GM12878 (cell line): ENCODE data around the gene KLHL1. TPM values are rescaled to one million over a fixed set of nuclear protein-coding genes. Genes with fewer than 3 reads are reported as not detected.

ENCODE experiments used
- ATAC-seq: fragments of 200-7000 bp; cut with Tn5 transposase; 3 replicates; pipeline ENCODE4 v1.9.1; 2020; ENCODE audit warnings: mild to moderate bottlenecking, moderate library complexity
- BruUV-seq: library from RNA; stranded (reverse); fragments of 400-500 nt; replicated peaks from 2 replicates; lab custom pipeline; 2021; lab: Mats Ljungman, UMichigan
- CTCF ChIA-PET: fragments of 300-600 bp; sonication (Branson Sonifier 250); formaldehyde crosslinking; extraction: SDS; loops from one replicate; lab custom pipeline; 2021; ENCODE audit warnings: inconsistent platforms; lab: Yijun Ruan, JAX
- POLR2A ChIA-PET: fragments of 350-600 bp; formaldehyde crosslinking; extraction: SDS; loops from one replicate; lab custom pipeline; 2021; ENCODE audit warnings: inconsistent platforms; lab: Charles Lee
- RAD21 ChIA-PET: fragments of 300-600 bp; sonication (Branson Sonifier 250); formaldehyde crosslinking; loops from one replicate; lab custom pipeline; 2023; ENCODE audit warnings: antibody characterized with exemption; ENCODE audit not compliant: unreplicated experiment; lab: Charles Lee
- SMC1A ChIA-PET: fragments of 300-600 bp; sonication (Branson Sonifier 250); formaldehyde crosslinking; loops from one replicate; lab custom pipeline; 2023; ENCODE audit not compliant: unreplicated experiment, uncharacterized antibody; lab: Charles Lee
- DNase-seq: peaks from one replicate; pipeline ENCODE4 v3.0.0-alpha.2; 2011; ENCODE audit warnings: low read depth, low spot score
- FAIRE-seq: peaks from 3 replicates; lab custom pipeline; 2011; peaks lifted over from hg19 to GRCh38; lab: Jason Lieb, UNC
- H2AFZ ChIP-seq: 2 replicates; pipeline ENCODE4 v1.6.0; 2011; ENCODE audit warnings: low read depth, low read length, control low read depth; ENCODE audit not compliant: control insufficient read depth
- H3K27ac ChIP-seq: 2 replicates; pipeline ENCODE4 v1.5.1; 2011; ENCODE audit warnings: control low read depth; ENCODE audit not compliant: control insufficient read depth, insufficient read depth
- H3K27me3 ChIP-seq, 2 experiments: replicated peaks in 1 of 2; 2 replicates each; pipeline versions ENCODE4 v1.6.0 to v1.6.1; 2011; ENCODE audit warnings: low read length in 1 of 2; ENCODE audit not compliant: control insufficient read depth in 2 of 2, insufficient read depth in 2 of 2
- H3K36me3 ChIP-seq, 2 experiments: 2 replicates each; pipeline ENCODE4 v1.5.1; 2011; ENCODE audit warnings: low read length in 1 of 2; ENCODE audit not compliant: control insufficient read depth in 2 of 2, insufficient read depth in 2 of 2
- H3K4me1 ChIP-seq: 2 replicates; pipeline ENCODE4 v1.6.1; 2011; ENCODE audit warnings: mild to moderate bottlenecking, low read length, moderate library complexity, mixed read lengths; ENCODE audit not compliant: control insufficient read depth, insufficient read depth
- H3K4me2 ChIP-seq: 2 replicates; pipeline ENCODE4 v1.6.0; 2011; ENCODE audit warnings: control low read depth; ENCODE audit not compliant: control insufficient read depth, insufficient read depth
- H3K4me3 ChIP-seq: fragments of 200-600 bp; sonication (generic); 2 replicates; pipeline ENCODE4 v1.5.1; 2016
- H3K79me2 ChIP-seq: 2 replicates; pipeline ENCODE4 v1.6.0; 2011; ENCODE audit warnings: low read length; ENCODE audit not compliant: control insufficient read depth, insufficient read depth
- H3K9ac ChIP-seq: 2 replicates; pipeline ENCODE4 v1.8.0; 2011; ENCODE audit warnings: low read length, control low read depth, mixed read lengths; ENCODE audit not compliant: control insufficient read depth, insufficient read depth
- H3K9me3 ChIP-seq: replicated peaks from 3 replicates; pipeline ENCODE4 v1.5.1; 2011; ENCODE audit warnings: mild to moderate bottlenecking, low read length; ENCODE audit not compliant: control insufficient read depth, insufficient read depth
- H4K20me1 ChIP-seq: 2 replicates; pipeline ENCODE4 v1.6.0; 2011; ENCODE audit not compliant: control insufficient read depth, insufficient read depth
- BHLHE40 ChIP-seq, 2 experiments: fragments of 450-650 bp in 1 of 2; IDR thresholded peaks; 2 replicates each; pipeline ENCODE4 v1.6.1; 2011 to 2017; ENCODE audit warnings: low read depth in 2 of 2, borderline replicate concordance in 1 of 2, improper control_type of control experiment in 1 of 2, low read length in 1 of 2, mild to moderate bottlenecking in 1 of 2
- EGR1 ChIP-seq, 2 experiments: IDR thresholded peaks; 1 replicate in 1 of 2; 2 replicates in 1 of 2; pipeline ENCODE4 v1.6.1; 2011 to 2012; ENCODE audit warnings: low read depth in 2 of 2, low read length in 2 of 2, borderline replicate concordance in 1 of 2, mild to moderate bottlenecking in 1 of 2, moderate library complexity in 1 of 2
- LARP7 ChIP-seq: fragments of 450-650 bp; IDR thresholded peaks from 2 replicates; pipeline ENCODE4 v1.6.1; 2017; ENCODE audit warnings: mild to moderate bottlenecking
- NFYA ChIP-seq: IDR thresholded peaks from 2 replicates; pipeline ENCODE4 v1.6.1; 2011; ENCODE audit warnings: low read depth, mild to moderate bottlenecking, low read length, improper control_type of control experiment, borderline replicate concordance
- POLR2A ChIP-seq: IDR thresholded peaks from 2 replicates; pipeline ENCODE4 v1.6.1; 2011; ENCODE audit warnings: low read depth, mild to moderate bottlenecking, low read length
- SPI1 ChIP-seq: IDR thresholded peaks from 2 replicates; pipeline ENCODE4 v1.6.1; 2011; ENCODE audit warnings: low read depth, mild to moderate bottlenecking, low read length, moderate library complexity, borderline replicate concordance; ENCODE audit not compliant: insufficient read depth
- SUPT20H ChIP-seq: IDR thresholded peaks from 2 replicates; pipeline ENCODE4 v1.6.1; 2011; ENCODE audit warnings: low read depth, mild to moderate bottlenecking, low read length, moderate library complexity, borderline replicate concordance; ENCODE audit not compliant: control insufficient read depth
- YBX1 ChIP-seq: fragments of 450-650 bp; IDR thresholded peaks from 2 replicates; pipeline ENCODE4 v1.6.1; 2016; ENCODE audit warnings: antibody characterized with exemption
- WGBS: methylation state at CpG from one replicate; pipeline ENCODE4 v1.1.6; 2016; ENCODE audit warnings: low lambda C conversion rate; ENCODE audit not compliant: insufficient replicate concordance, insufficient coverage; ENCODE audit errors: missing lambda C conversion rate; 5-methylcytosine and 5-hydroxymethylcytosine counted together
- in situ Hi-C: fragments of 300-500 bp; cut with MboI; formaldehyde crosslinking; loops from 9 replicates; pipeline ENCODE4 v1.14.3; 2018; ENCODE audit warnings: mixed read lengths
- intact Hi-C: fragments of 100-400 bp; cut with micrococcal nuclease; formaldehyde crosslinking; loops from one replicate; pipeline ENCODE4 v1.14.2; 2022; ENCODE audit not compliant: unreplicated experiment
- polyA plus RNA-seq, 11 experiments: library from polyadenylated mRNA; depleted of rRNA in 4 of 11; unstranded in 6 of 11; stranded (reverse) in 5 of 11; fragments of >200 nt; fragmentation: Nextera tagmentation in 4 of 11; fragmentation: Illumina TruSeq in 1 of 11; extraction: Ambion mirVana in 4 of 11; extraction: Trizol in 1 of 11; gene quantifications; 1 replicate in 1 of 11; 2 replicates in 10 of 11; pipeline versions ENCODE4 v1.2.1 to v1.2.3, GENCODE V29; 2011 to 2016; ENCODE audit warnings: inconsistent platforms in 2 of 11, missing spikeins in 2 of 11, low read depth in 1 of 11
- total RNA-seq, 4 experiments: library from RNA; depleted of rRNA in 3 of 4; stranded (reverse); fragments of >200 nt in 3 of 4; fragmentation: Illumina TruSeq in 1 of 4; extraction: Trizol in 1 of 4; gene quantifications; 2 replicates each; pipeline versions ENCODE4 v1.2.1 to v1.2.3, GENCODE V29; 2013 to 2021
- TF ChIP-seq, protein P1 (sequence below), 3 experiments: IDR thresholded peaks in 2 of 3; conservative IDR thresholded peaks in 1 of 3; 2 replicates each; pipeline ENCODE4 v1.5.1; 2011; ENCODE audit warnings: low read depth in 3 of 3, low read length in 3 of 3, mild to moderate bottlenecking in 3 of 3, control low read depth in 2 of 3, moderate library complexity in 2 of 3, inconsistent platforms in 1 of 3, mixed read lengths in 1 of 3; ENCODE audit not compliant: control insufficient read depth in 2 of 3, insufficient read depth in 1 of 3; ENCODE audit errors: extremely low read depth in 1 of 3

KLHL1 gene
- total and polyA plus RNA-seq, 10 of the 15 experiments (the other 5 are each of a cell fraction or from before 2014, with no cell fraction given): 0.02 to 0.13 (median 0.05) TPM; not detected in 2

DNA sequence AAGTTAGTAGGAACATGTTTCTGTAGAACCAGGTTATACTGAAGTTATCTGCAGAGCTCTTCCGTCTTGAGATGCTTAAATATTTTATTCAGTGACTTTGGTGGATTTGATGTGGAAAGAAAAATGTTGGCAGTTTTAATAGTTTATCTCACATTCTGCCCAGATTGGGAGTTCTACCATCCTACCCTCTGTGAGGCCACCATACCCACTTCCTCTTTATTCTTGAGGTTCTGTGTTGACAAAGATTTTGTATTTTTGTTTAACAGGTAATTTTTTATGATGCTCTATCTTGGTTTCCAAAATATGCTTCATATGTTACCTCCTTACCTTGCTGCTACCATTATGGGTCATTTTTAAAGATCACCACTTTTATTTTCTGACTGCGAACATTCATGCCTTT is 156.8 kb downstream of the KLHL1 start:
- TF ChIP-seq SPI1 (peak; percentile 80), NFYA (no peak)
- TF ChIP-seq, protein P1, sequence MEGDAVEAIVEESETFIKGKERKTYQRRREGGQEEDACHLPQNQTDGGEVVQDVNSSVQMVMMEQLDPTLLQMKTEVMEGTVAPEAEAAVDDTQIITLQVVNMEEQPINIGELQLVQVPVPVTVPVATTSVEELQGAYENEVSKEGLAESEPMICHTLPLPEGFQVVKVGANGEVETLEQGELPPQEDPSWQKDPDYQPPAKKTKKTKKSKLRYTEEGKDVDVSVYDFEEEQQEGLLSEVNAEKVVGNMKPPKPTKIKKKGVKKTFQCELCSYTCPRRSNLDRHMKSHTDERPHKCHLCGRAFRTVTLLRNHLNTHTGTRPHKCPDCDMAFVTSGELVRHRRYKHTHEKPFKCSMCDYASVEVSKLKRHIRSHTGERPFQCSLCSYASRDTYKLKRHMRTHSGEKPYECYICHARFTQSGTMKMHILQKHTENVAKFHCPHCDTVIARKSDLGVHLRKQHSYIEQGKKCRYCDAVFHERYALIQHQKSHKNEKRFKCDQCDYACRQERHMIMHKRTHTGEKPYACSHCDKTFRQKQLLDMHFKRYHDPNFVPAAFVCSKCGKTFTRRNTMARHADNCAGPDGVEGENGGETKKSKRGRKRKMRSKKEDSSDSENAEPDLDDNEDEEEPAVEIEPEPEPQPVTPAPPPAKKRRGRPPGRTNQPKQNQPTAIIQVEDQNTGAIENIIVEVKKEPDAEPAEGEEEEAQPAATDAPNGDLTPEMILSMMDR (IDR thresholded peaks at IDR 0.05 in 2 of 3, conservative IDR thresholded peaks at IDR 0.05 in 1 of 3; ENCODE audit: control insufficient read depth in 2 of 3, extremely low read depth in 1 of 3, insufficient read depth in 1 of 3, low read depth in 3 of 3, low read length in 3 of 3): no peak
- H4K20me1 ChIP-seq: no peaks in the 10 kb centered on the region
- intact Hi-C loops: no loop called here
- ATAC-seq (no peak), FAIRE-seq (no peak), DNase-seq (no peak)
- H3K36me3 ChIP-seq: no peaks in the 10 kb centered on the region
- no peak overlapping the region for H3K4me2 ChIP-seq
- WGBS: 31% methylated on average over 2 of the region's 2 CpGs
- H3K4me1 ChIP-seq: peaks cover 3% of the 10 kb centered on the region; the same call in 1 of the 2 replicates
- H3K9me3 ChIP-seq: no peaks in the 10 kb centered on the region; the same call in 2 of the 3 replicates
- no peaks in the 10 kb centered on the region for H3K79me2 ChIP-seq
- H3K27ac ChIP-seq: no peak overlapping the region
- ChIA-PET SMC1A (no interaction called here), CTCF (no interaction called here), POLR2A (no interaction called here), RAD21 (no interaction called here)
- no peaks in the 10 kb centered on the region for H3K27me3 ChIP-seq
- H3K9ac ChIP-seq: no peak overlapping the region
- H3K4me3 ChIP-seq: no peak overlapping the region
- no TSS peak for BruUV-seq
- no peak overlapping the region for H2AFZ ChIP-seq
- in situ Hi-C loops: no loop called here

DNA sequence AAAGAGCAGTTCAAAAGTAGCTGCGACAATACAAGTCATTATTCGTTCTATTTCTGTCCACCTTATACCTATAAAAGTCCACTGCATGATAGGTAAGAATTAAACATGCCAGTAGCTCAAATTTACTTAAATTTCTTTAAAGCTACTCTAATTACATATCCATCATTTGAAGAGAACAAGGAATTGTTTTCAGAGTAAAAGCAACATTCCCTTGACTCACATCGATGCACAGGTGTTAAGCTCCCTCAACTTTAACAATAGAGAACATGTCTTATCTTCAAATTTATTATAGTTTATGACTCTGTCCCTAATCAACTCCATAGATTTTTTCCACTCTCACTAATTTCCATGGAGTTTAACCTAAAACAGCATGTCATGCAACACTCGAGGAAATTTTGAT is 158.1 kb downstream of the KLHL1 start:
- BruUV-seq: no TSS peak
- no peak for DNase-seq
- intact Hi-C loops: no loop called here
- no peak overlapping the region for H3K4me3 ChIP-seq
- RAD21 ChIA-PET: no interaction called here
- H3K4me1 ChIP-seq: peaks cover 3% of the 10 kb centered on the region; the same call in 1 of the 2 replicates
- H3K9me3 ChIP-seq: no peaks in the 10 kb centered on the region; the same call in 2 of the 3 replicates
- H3K36me3 ChIP-seq: no peaks in the 10 kb centered on the region
- SMC1A ChIA-PET: no interaction called here
- POLR2A ChIA-PET: no interaction called here
- H2AFZ ChIP-seq: no peak overlapping the region
- H3K27me3 ChIP-seq: no peaks in the 10 kb centered on the region
- H3K27ac ChIP-seq: no peak overlapping the region
- H4K20me1 ChIP-seq: no peaks in the 10 kb centered on the region
- no peaks in the 10 kb centered on the region for H3K79me2 ChIP-seq
- no peak overlapping the region for H3K4me2 ChIP-seq
- no peak for ATAC-seq
- in situ Hi-C loops: no loop called here
- CTCF ChIA-PET: interaction anchor here (1.8 kb wide), 1 partner anchor 9 kb away, joined by 7 read pairs; no protein-coding TSS in a partner anchor
- no peak for FAIRE-seq
- TF ChIP-seq YBX1: no peak
- no peak for TF ChIP-seq POLR2A
- no peak for TF ChIP-seq LARP7
- no peak for TF ChIP-seq EGR1 (IDR thresholded peaks at IDR 0.05; ENCODE audit: borderline replicate concordance in 1 of 2, low read depth in 2 of 2, low read length in 2 of 2)
- TF ChIP-seq SUPT20H: no peak
- no peak for TF ChIP-seq BHLHE40 (IDR thresholded peaks at IDR 0.05; ENCODE audit: borderline replicate concordance in 1 of 2, low read depth in 2 of 2, low read length in 1 of 2)
- WGBS: 55% methylated on average over 4 of the region's 4 CpGs
- H3K9ac ChIP-seq: no peak overlapping the region
